PC-3 (cell line): ENCODE results near the gene SYT1. TPM values are rescaled to one million over a fixed set of nuclear protein-coding genes. Genes with fewer than 3 reads are reported as not detected.

Experiments
- ATAC-seq: fragments of 200-7000 bp; cut with Tn5 transposase; 2 replicates; pipeline ENCODE4 v1.9.1; 2020; ENCODE audit warnings: mild to moderate bottlenecking, moderate library complexity
- BruUV-seq: library from RNA; stranded (reverse); fragments of 400-500 nt; replicated peaks from 2 replicates; lab custom pipeline; 2021; lab: Mats Ljungman, UMichigan
- CTCF ChIA-PET: fragments of 300-600 bp; sonication (Branson Sonifier 250); formaldehyde crosslinking; loops from one replicate; lab custom pipeline; 2022; ENCODE audit warnings: antibody characterized with exemption; lab: Charles Lee
- POLR2A ChIA-PET: fragments of 300-600 bp; sonication (Branson Sonifier 250); formaldehyde crosslinking; loops from one replicate; lab custom pipeline; 2022; ENCODE audit warnings: antibody characterized with exemption; ENCODE audit not compliant: unreplicated experiment; lab: Charles Lee
- DNase-seq: peaks from one replicate; pipeline ENCODE4 v3.0.0-alpha.2; 2015
- H2AFZ ChIP-seq: fragments of 300-600 bp; sonication (generic); 2 replicates; pipeline ENCODE4 v1.6.0; 2016; ENCODE audit warnings: antibody characterized with exemption, low read length
- H3F3A ChIP-seq: fragments of 300-600 bp; sonication (generic); one replicate; pipeline ENCODE4 v1.6.0; 2017; ENCODE audit warnings: antibody characterized with exemption, low read length, control low read depth, mild to moderate bottlenecking; ENCODE audit not compliant: unreplicated experiment
- H3K27ac ChIP-seq: fragments of 300-600 bp; sonication (generic); 2 replicates; pipeline ENCODE4 v1.5.1; 2016; ENCODE audit warnings: mild to moderate bottlenecking, low read length
- H3K27me3 ChIP-seq: fragments of 300-600 bp; sonication (generic); 2 replicates; pipeline ENCODE4 v1.6.1; 2016; ENCODE audit warnings: low read length, mixed read lengths
- H3K36me3 ChIP-seq: fragments of 300-600 bp; sonication (generic); 2 replicates; pipeline ENCODE4 v1.6.1; 2016; ENCODE audit warnings: low read depth, mixed run types, low read length, mixed read lengths
- H3K4me1 ChIP-seq: fragments of 300-600 bp; sonication (generic); 2 replicates; pipeline ENCODE4 v1.5.1; 2016; ENCODE audit warnings: low read length; ENCODE audit not compliant: insufficient read depth
- H3K4me2 ChIP-seq: fragments of 300-600 bp; sonication (generic); 2 replicates; pipeline ENCODE4 v1.6.0; 2016; ENCODE audit warnings: low read length
- H3K4me3 ChIP-seq: fragments of 300-600 bp; sonication (generic); 2 replicates; pipeline ENCODE4 v1.5.1; 2016; ENCODE audit warnings: mild to moderate bottlenecking, low read length, mixed read lengths
- H3K79me2 ChIP-seq: fragments of 300-600 bp; sonication (generic); 2 replicates; pipeline ENCODE4 v1.6.1; 2017; ENCODE audit warnings: low read length, mixed read lengths
- H3K9ac ChIP-seq: fragments of 300-600 bp; sonication (generic); 2 replicates; pipeline ENCODE4 v1.6.0; 2016; ENCODE audit warnings: mild to moderate bottlenecking, low read length
- H3K9me2 ChIP-seq: fragments of 300-600 bp; sonication (generic); replicated peaks from 2 replicates; pipeline ENCODE4 v1.6.1; 2016; ENCODE audit warnings: mixed run types, low read length, mixed read lengths
- H3K9me3 ChIP-seq: fragments of 300-600 bp; sonication (generic); 2 replicates; pipeline ENCODE4 v1.6.1; 2016; ENCODE audit warnings: low read length, mixed read lengths
- H4K20me1 ChIP-seq: fragments of 300-600 bp; sonication (generic); 2 replicates; pipeline ENCODE4 v1.6.1; 2016; ENCODE audit warnings: low read length, mixed read lengths
- EZH2 ChIP-seq: fragments of 300-600 bp; sonication (generic); IDR thresholded peaks from one replicate; pipeline ENCODE4 v1.6.1; 2017; ENCODE audit warnings: antibody characterized with exemption, mild to moderate bottlenecking, low read length; ENCODE audit not compliant: unreplicated experiment
- EZH2phosphoT487 ChIP-seq: fragments of 300-600 bp; sonication (generic); IDR thresholded peaks from 2 replicates; pipeline ENCODE4 v1.6.1; 2018; ENCODE audit warnings: mild to moderate bottlenecking, antibody characterized with exemption, low read length, borderline replicate concordance
- intact Hi-C: fragments of 100-400 bp; cut with micrococcal nuclease; formaldehyde crosslinking; loops from 2 replicates; pipeline ENCODE4 v1.9.0; 2023
- total RNA-seq: library from RNA; depleted of rRNA; stranded (reverse); fragments of >200 nt; gene quantifications from 2 replicates; pipeline ENCODE4 v1.2.3, GENCODE V29; 2014
- TF ChIP-seq, protein P1 (sequence below): fragments of 300-600 bp; sonication (generic); conservative IDR thresholded peaks from 2 replicates; pipeline ENCODE4 v1.5.1; 2017; ENCODE audit warnings: antibody characterized with exemption, low read depth, mild to moderate bottlenecking, low read length

SYT1 gene
- total RNA-seq, 1 experiment from 2014 or later: 0.51 TPM

DNA sequence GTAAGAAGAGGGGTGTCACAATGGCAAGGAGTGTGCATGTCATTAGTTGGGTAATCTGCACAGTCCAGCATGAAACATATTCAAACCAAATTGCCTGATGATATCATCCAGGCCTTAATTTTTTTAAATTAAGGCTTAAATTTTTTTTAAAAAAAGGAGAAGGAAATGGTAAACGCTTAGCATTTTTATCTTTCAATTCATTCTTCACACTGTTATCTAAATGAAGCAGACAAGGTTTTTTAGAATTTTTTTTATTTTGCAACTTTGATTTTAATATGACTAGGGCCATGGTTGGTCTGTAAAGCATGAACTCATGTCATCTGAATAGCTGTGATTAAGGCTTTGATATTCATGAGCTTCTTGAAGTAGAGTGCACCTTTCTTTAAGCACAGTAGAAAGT, 362.5 kb downstream of the SYT1 start:
- Histone ChIP-seq H3K27ac (no peak overlapping the region), H3F3A (no peaks in the 10 kb centered on the region), H3K4me1 (no peaks in the 10 kb centered on the region), H4K20me1 (no peaks in the 10 kb centered on the region), H3K4me2 (no peak overlapping the region), H3K4me3 (no peak overlapping the region), H2AFZ (no peak overlapping the region), H3K79me2 (no peaks in the 10 kb centered on the region), H3K9me3 (no peaks in the 10 kb centered on the region), H3K9me2 (no peaks in the 10 kb centered on the region), H3K36me3 (no peaks in the 10 kb centered on the region), H3K9ac (no peak overlapping the region), H3K27me3 (no peaks in the 10 kb centered on the region)
- DNase-seq (no peak), ATAC-seq (no peak)
- POLR2A ChIA-PET: no interaction called here
- TF ChIP-seq, protein P1, sequence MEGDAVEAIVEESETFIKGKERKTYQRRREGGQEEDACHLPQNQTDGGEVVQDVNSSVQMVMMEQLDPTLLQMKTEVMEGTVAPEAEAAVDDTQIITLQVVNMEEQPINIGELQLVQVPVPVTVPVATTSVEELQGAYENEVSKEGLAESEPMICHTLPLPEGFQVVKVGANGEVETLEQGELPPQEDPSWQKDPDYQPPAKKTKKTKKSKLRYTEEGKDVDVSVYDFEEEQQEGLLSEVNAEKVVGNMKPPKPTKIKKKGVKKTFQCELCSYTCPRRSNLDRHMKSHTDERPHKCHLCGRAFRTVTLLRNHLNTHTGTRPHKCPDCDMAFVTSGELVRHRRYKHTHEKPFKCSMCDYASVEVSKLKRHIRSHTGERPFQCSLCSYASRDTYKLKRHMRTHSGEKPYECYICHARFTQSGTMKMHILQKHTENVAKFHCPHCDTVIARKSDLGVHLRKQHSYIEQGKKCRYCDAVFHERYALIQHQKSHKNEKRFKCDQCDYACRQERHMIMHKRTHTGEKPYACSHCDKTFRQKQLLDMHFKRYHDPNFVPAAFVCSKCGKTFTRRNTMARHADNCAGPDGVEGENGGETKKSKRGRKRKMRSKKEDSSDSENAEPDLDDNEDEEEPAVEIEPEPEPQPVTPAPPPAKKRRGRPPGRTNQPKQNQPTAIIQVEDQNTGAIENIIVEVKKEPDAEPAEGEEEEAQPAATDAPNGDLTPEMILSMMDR: no peak
- no peak for TF ChIP-seq EZH2
- TF ChIP-seq EZH2phosphoT487: no peak
- intact Hi-C loops: no loop called here
- CTCF ChIA-PET: no interaction called here
- BruUV-seq: no TSS peak

DNA sequence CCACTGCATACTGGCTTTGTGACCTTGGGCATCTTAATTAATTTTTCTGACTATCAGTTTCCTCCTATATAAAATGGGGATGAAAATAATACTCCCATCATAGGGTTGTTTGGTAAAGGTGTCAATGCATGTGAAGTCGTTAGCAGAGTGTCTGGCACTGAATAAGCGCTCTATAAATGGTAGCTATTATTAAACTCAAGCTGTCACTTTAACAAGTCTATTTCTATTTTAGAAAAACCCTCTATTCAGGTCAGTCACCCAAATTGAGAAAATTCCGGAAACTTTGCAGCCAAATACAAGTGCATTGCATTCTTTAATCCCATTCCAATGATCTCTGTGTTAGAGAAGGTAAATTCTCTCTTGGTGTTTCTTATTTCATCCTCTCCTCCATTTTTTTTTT, 363.1 kb downstream of the SYT1 start:
- TF ChIP-seq EZH2: no peak
- TF ChIP-seq EZH2phosphoT487: no peak
- TF ChIP-seq, protein P1: no peak
- no peak overlapping the region for H2AFZ ChIP-seq
- CTCF ChIA-PET: no interaction called here
- no peak overlapping the region for H3K4me3 ChIP-seq
- no peak overlapping the region for H3K4me2 ChIP-seq
- ATAC-seq (no peak), DNase-seq (no peak)
- H3K36me3 ChIP-seq: no peaks in the 10 kb centered on the region
- H3K4me1 ChIP-seq: no peaks in the 10 kb centered on the region
- H3K27me3 ChIP-seq: no peaks in the 10 kb centered on the region
- H3K79me2 ChIP-seq: no peaks in the 10 kb centered on the region
- H4K20me1 ChIP-seq: no peaks in the 10 kb centered on the region
- POLR2A ChIA-PET: no interaction called here
- intact Hi-C loops: no loop called here
- H3K9ac ChIP-seq: no peak overlapping the region
- H3F3A ChIP-seq: no peaks in the 10 kb centered on the region
- BruUV-seq: no TSS peak
- H3K27ac ChIP-seq: no peak overlapping the region
- no peaks in the 10 kb centered on the region for H3K9me3 ChIP-seq
- no peaks in the 10 kb centered on the region for H3K9me2 ChIP-seq

DNA sequence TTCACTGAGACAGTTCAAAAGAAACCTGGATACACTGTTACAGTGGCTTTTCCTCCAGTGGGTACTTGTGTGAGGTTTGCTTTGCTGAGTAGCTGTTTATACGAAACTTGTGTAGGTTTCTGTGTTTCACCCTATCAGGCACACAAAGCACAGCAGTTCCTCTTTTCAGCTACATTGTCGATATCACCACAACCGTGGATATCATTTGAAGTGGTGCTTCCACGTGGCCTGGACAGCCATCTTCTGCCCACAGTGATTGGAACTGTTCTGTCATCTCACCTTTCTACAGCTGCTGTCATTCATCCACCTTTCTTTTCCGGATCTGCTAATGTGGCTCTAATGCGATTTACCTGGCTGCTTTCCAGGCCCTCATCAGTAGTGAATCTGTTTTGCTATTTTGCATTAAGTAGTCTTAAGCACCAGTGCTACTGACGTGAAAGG, 368.8 kb downstream of the SYT1 start:
- intact Hi-C loops: no loop called here
- no peaks in the 10 kb centered on the region for H3K36me3 ChIP-seq
- H3K4me2 ChIP-seq: no peak overlapping the region
- no peaks in the 10 kb centered on the region for H3K27me3 ChIP-seq
- no peaks in the 10 kb centered on the region for H3K9me2 ChIP-seq
- H3F3A ChIP-seq: no peaks in the 10 kb centered on the region
- no peak overlapping the region for H2AFZ ChIP-seq
- CTCF ChIA-PET: no interaction called here
- POLR2A ChIA-PET: interaction anchor here (0.6 kb wide), 1 partner anchor 591 kb away, joined by 3 read pairs; no protein-coding TSS in a partner anchor
- no peak for DNase-seq
- TF ChIP-seq, protein P1: no peak
- TF ChIP-seq EZH2phosphoT487 (no peak), EZH2 (no peak)
- H3K9ac ChIP-seq: no peak overlapping the region
- no peaks in the 10 kb centered on the region for H3K9me3 ChIP-seq
- no peak for ATAC-seq
- H4K20me1 ChIP-seq: no peaks in the 10 kb centered on the region
- H3K79me2 ChIP-seq: no peaks in the 10 kb centered on the region
- H3K4me3 ChIP-seq: no peak overlapping the region
- no peaks in the 10 kb centered on the region for H3K4me1 ChIP-seq
- no TSS peak for BruUV-seq
- no peak overlapping the region for H3K27ac ChIP-seq
